Progenitor cell of endocrine pancreas (in vitro differentiated cells): ENCODE measurements around the gene CELF4. TPM values are rescaled to one million over a fixed set of nuclear protein-coding genes. Genes with fewer than 3 reads are reported as not detected.

Source experiments
- DNase-seq: peaks from one replicate; pipeline ENCODE4 v3.0.0; 2021; ENCODE audit warnings: low spot score; ENCODE audit not compliant: unreplicated experiment
- H3K27ac Mint-ChIP-seq: 2 replicates; pipeline ENCODE4 v1.8.0; 2021; ENCODE audit warnings: mild to moderate bottlenecking, moderate library complexity, mixed read lengths
- H3K27me3 Mint-ChIP-seq: 2 replicates; pipeline ENCODE4 v1.8.0; 2021; ENCODE audit warnings: mixed read lengths
- H3K36me3 Mint-ChIP-seq: 2 replicates; pipeline ENCODE4 v1.8.0; 2022; ENCODE audit warnings: mixed read lengths; ENCODE audit not compliant: insufficient read depth
- H3K4me1 Mint-ChIP-seq: 2 replicates; pipeline ENCODE4 v1.8.0; 2021; ENCODE audit warnings: low read depth, mixed read lengths
- H3K4me3 Mint-ChIP-seq: 2 replicates; pipeline ENCODE4 v1.8.0; 2021; ENCODE audit warnings: low read depth, mild to moderate bottlenecking, moderate library complexity, mixed read lengths
- H3K9me3 Mint-ChIP-seq: 2 replicates; pipeline ENCODE4 v1.8.0; 2021; ENCODE audit warnings: low read depth, mixed read lengths
- CTCF ChIP-seq: fragments of 200-600 bp; sonication (generic); IDR thresholded peaks from one replicate; pipeline ENCODE4 v1.5.0; 2021; ENCODE audit warnings: antibody characterized with exemption, mild to moderate bottlenecking; ENCODE audit not compliant: unreplicated experiment
- total RNA-seq: library from RNA; stranded (reverse); gene quantifications from 2 replicates; pipeline ENCODE4 v1.2.1, GENCODE V29; 2021

The CELF4 gene
- total RNA-seq, 1 donor from 2014 or later: 4.6 TPM

- no peak for TF ChIP-seq CTCF
- Mint-ChIP-seq H3K36me3 (no peaks in the 10 kb centered on the region), H3K4me1 (peaks cover 9% of the 10 kb centered on the region), H3K4me3 (no peak overlapping the region), H3K9me3 (no peaks in the 10 kb centered on the region), H3K27ac (no peak overlapping the region), H3K27me3 (peaks cover 75% of the 10 kb centered on the region)
- no peak for DNase-seq
These were observed 83.2 kb downstream of the CELF4 start for GRCh38 chr18:37482433-37482832.

- no peak overlapping the region for H3K27ac Mint-ChIP-seq
These were observed 83.6 kb downstream of the CELF4 start for GRCh38 chr18:37482002-37482401.

GRCh38 chr18:37481491-37481890 is 84.1 kb downstream of the CELF4 start:
- H3K4me3 Mint-ChIP-seq: no peak overlapping the region
- DNase-seq: no peak
- peaks cover 73% of the 10 kb centered on the region for H3K27me3 Mint-ChIP-seq
- TF ChIP-seq CTCF: no peak
- H3K27ac Mint-ChIP-seq: no peak overlapping the region
- no peaks in the 10 kb centered on the region for H3K9me3 Mint-ChIP-seq
- peaks cover 10% of the 10 kb centered on the region for H3K4me1 Mint-ChIP-seq
- H3K36me3 Mint-ChIP-seq: no peaks in the 10 kb centered on the region

More at GRCh38 chr18:37482002-37482401, 83.6 kb downstream of the CELF4 start:
- no peaks in the 10 kb centered on the region for H3K9me3 Mint-ChIP-seq
- peaks cover 9% of the 10 kb centered on the region for H3K4me1 Mint-ChIP-seq
- TF ChIP-seq CTCF: no peak
- H3K4me3 Mint-ChIP-seq: no peak overlapping the region
- H3K36me3 Mint-ChIP-seq: no peaks in the 10 kb centered on the region
- DNase-seq: no peak
- peaks cover 73% of the 10 kb centered on the region for H3K27me3 Mint-ChIP-seq

- Mint-ChIP-seq H3K27ac (no peak overlapping the region), H3K4me3 (no peak overlapping the region), H3K4me1 (peaks cover 12% of the 10 kb centered on the region), H3K36me3 (no peaks in the 10 kb centered on the region), H3K9me3 (no peaks in the 10 kb centered on the region), H3K27me3 (peaks cover 72% of the 10 kb centered on the region)
- TF ChIP-seq CTCF: no peak
- no peak for DNase-seq
These were observed 84.5 kb downstream of the CELF4 start for GRCh38 chr18:37481072-37481471.

GRCh38 chr18:37476611-37477295 is 88.8 kb downstream of the CELF4 start:
- H3K4me1 Mint-ChIP-seq: peaks cover 6% of the 10 kb centered on the region
- no peak for TF ChIP-seq CTCF
- H3K9me3 Mint-ChIP-seq: no peaks in the 10 kb centered on the region
- H3K4me3 Mint-ChIP-seq: no peak overlapping the region
- H3K27ac Mint-ChIP-seq: no peak overlapping the region
- H3K36me3 Mint-ChIP-seq: no peaks in the 10 kb centered on the region
- peaks cover 60% of the 10 kb centered on the region for H3K27me3 Mint-ChIP-seq
- DNase-seq: no peak
